HG02884 (cell line): Measurements from ENCODE around the gene ALDH1A1.

Source experiments
- ATAC-seq: cut with Tn5 transposase; IDR thresholded peaks from one replicate; pipeline ENCODE4 v1.9.1; 2021; ENCODE audit warnings: mild to moderate bottlenecking, moderate library complexity; ENCODE audit not compliant: unreplicated experiment

The ALDH1A1 gene

DNA sequence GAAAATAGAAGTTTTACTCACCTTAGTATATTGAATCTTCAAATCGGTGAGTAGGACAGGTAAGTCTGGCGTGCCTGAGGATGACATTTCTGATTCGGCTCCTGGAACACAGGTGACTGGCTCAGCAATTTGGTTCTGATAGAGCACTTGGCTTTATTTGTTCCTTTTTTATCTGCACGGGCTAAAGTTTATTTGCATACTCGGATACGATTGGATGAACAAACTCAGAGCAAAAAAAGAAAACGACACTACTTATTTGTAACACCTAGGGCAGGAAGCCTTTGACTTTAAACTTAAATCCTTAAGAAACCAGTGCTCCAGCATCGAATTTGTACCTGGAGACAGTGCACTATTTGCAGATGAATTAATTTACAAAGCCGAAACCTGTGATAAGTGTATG lies at the start of gene ALDH1A1:
TSS of gene ALDH1A1 (minus strand) at position 140 of the 400 bp plus-strand sequence. CDS start at position 87, 53 bp downstream.
- ATAC-seq: no peak

- no peak for ATAC-seq
Measured at GRCh38 chr9:73001860-73002259, 49.0 kb upstream of the ALDH1A1 start.

DNA sequence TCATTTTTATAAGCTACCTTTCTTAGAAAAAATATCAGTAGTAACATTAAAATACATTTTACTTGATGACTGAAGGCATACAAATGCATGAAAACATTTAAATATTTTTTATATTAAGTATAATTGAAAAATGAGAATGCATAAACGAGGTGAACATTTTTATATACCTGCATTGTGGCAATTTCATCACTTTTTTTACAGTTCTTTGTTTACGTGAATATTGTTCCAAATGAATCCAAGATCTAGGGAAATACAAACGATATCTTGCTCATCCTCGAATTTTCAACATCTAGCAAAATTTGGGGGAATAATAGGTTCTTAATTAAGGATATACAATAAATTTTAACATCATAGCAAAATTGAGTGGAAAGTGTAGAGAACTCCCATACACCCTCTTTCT lies 45.5 kb upstream of the ALDH1A1 start:
- ATAC-seq: no peak

- no peak for ATAC-seq
Measured at GRCh38 chr9:72997387-72997995, 44.6 kb upstream of the ALDH1A1 start.

DNA sequence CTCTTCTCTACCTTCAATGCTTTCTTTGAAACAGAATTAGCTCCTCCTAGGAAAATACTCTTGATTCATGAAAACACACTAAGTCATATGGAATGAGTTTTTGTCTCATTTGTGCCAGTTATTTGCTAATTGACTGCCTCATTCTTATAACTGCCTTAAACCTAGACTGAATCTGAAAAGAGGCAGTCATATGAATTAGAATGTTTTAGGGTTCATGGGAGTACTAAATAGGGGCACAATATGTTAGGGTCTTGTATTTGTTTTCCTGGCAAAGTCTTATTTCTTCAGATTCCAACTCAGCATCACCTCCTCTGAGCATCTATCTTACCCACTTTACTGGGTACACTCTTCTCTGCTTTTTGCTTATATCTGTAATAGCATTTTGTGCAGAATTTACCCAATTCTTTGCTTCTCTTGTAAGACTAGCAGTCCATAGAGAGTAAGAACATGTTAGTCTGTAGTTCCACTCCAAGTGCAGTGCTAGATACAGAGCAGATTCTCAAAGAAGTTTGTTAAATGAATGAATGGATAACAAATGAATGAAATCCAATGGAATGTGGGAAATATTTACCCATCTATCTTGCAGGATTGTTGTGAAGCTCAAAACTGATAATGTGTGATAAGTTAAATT lies 43.9 kb upstream of the ALDH1A1 start:
- ATAC-seq: no peak

DNA sequence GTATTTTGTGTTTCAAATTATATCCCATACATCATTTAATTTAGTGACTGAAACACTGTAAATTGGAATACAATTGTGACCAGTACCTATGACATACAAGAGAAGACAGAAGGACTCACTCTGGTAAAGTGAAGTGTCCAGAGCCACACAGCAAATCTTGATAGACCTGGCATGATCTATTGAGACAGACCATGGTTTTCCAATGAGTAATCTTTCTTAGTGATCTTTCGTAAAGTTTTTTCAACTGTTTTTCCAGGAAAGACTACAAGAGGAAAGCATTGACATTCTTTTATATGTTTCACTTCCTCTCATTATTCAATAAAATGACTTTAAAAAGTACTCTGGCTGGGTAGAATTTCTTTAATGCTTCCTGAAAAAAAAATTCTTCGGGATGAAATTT lies 43.3 kb upstream of the ALDH1A1 start:
- no peak for ATAC-seq

GRCh38 chr9:72995131-72996024 lies 42.5 kb upstream of the ALDH1A1 start:
- ATAC-seq: no peak

- no peak for ATAC-seq
Measured at GRCh38 chr9:72991772-72992171, 38.9 kb upstream of the ALDH1A1 start.

DNA sequence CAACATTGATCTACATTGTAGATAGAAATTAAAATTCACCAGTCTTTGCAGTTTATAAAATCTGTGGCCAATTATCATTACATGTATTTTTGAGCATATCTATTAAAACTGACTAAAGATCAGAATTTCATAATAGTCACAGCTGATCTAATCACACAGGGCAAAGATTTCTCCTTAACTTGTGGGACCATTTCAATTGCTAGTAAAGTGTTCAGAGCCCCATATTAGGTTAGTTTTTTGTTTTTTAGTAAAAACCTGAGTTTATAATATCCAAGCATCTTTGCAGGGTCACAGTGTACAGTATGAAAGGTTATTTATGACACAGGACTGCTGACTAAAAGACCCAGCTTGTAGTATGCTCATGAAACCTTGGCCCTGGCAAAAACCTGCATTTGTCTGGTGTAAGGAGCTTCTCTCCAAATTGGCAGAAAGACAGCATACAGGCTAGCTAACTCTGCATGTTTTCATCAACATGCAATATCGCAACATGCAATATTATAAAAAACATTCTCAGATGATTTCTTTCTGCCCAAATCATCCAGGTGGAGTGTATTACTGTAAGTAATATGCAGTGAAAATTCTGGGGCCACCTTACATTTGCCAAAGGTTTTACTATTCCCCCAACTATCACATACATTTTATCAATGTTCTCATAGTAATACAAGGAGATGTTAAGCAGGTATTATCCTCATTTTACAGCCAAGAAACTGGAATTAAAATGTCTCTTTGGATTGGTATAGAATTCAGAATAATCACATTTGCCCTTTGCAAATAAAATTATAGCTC lies 37.7 kb upstream of the ALDH1A1 start:
- ATAC-seq: no peak

DNA sequence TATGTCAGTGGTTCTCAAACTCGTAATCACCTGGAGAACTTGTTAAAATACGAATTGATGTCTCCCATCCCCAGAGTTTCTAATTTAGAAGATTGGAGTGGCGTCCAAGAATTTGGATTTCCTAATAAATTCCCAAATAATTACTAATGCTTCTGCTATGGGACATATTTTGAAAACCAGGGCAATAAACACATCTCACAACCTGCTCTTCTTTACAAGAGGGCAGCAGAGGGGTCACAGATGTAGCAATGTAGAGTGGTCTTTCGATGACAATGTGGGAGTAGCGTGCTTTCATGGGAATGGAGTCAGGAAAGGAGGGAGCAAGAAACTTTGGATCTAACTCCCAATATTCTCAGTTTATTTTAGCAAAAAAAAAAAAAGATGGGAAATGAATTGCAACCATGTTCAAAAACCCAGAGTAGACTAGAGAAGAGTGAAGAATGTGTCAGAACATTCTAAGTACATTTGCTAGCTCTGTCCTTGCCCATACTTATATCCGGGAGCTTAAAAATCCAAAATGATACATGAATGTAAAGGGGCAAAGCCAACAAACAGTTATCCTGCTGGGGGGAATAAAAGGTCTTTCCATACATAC lies 33.8 kb upstream of the ALDH1A1 start:
- no peak for ATAC-seq

- ATAC-seq: no peak
Measured at GRCh38 chr9:72985746-72986145, 32.9 kb upstream of the ALDH1A1 start.

- no peak for ATAC-seq
Measured at GRCh38 chr9:72984991-72985390, 32.1 kb upstream of the ALDH1A1 start.

DNA sequence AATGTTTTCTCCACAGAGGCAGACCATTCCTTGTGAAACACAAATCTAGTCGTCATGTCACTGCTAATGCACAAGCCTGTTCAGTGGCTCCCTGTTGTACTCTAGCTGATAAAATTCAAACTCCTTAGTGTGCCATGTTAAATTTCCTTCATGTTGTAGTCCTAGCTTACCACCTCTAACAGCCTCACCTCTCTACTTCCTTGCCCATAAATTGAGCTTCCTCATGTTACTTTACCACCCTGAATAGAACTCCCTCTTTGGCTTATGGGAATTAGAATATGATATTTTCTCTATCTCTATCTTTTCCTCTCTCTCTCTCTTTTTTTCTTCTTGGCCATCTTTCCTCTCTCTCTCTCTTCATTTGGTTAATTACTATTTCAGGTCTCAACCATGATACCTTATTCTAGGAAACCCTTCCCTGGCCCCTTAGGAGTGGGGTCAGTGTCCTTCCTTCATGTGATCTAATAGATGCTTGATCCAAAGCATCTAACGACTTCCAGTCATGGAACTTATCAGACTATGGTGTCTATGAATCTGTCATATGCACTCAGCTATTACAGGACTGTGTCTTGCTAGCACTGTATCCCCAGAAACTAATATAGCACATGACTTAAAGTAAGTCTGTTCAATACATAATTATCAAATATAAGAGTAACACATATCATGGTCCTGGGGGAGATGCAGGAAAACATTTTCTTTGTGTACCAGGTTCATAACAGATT lies 31.5 kb upstream of the ALDH1A1 start:
- no peak for ATAC-seq

DNA sequence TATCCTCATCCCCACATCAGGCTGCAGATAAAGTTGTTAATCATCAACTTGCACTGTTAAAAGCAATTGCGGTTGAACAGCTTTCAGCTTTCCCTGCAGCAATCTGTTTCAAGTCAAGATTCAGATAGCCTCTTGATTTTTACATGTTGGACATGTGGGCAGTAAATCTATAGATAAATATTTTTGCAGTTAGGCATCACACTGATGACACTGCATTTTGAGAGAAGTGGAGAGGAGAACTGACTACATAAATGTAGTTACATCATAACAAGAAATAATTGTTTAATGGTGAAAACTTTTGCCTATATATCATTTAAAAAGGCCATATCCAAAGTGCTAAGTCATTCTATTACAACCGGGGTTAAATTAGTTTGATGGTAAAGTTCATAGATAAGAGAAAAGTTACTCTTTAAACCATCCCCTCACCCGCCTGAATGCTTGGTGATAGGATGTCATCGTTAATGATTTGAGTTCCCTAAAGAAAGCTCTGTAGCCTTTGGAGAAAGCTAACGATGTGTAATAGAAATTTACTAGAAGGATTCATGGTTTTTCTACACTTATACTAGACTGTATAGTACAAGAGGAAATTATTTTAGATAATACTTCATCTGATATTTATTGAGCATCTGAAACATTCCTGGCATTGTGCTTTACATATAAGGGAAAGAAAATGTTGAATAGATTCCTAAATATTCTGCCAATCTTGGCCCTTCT lies 30.8 kb upstream of the ALDH1A1 start:
- ATAC-seq: no peak

- no peak for ATAC-seq
Measured at GRCh38 chr9:72983056-72983455, 30.2 kb upstream of the ALDH1A1 start.

- no peak for ATAC-seq
Measured at GRCh38 chr9:72982146-72982799, 29.4 kb upstream of the ALDH1A1 start.

DNA sequence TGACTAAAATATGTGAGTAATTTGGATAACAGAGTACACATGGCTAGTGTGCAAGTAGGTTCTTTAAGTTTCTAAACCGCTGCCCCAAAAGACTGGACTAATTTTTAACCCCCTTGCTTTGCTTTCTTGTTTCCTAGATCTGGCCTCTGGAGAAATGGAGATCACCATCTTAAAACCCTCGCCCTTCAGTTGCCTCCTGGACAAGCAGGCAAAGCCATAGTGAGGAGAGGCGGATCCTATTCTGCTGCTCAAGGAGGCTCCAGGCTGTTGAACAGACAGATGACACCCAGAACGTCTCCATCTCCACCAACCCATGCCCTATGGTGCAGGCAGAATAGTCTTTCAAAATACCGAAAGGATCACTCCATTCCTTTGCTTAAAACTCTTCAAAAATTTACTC lies 28.6 kb upstream of the ALDH1A1 start:
- no peak for ATAC-seq

GRCh38 chr9:72980600-72981265 lies 27.9 kb upstream of the ALDH1A1 start:
- ATAC-seq: no peak
